22Rv1 (cell line): ENCODE results near the gene TOPORS.

Experiments used
- H3K27ac ChIP-seq: fragments of 450-650 bp; 2 replicates; pipeline ENCODE4 v1.5.1; 2017
- ZFX ChIP-seq: fragments of 450-650 bp; IDR thresholded peaks from 2 replicates; pipeline ENCODE4 v1.6.1; 2017; ENCODE audit warnings: antibody characterized with exemption, borderline replicate concordance
- TF ChIP-seq, protein P1 (sequence below): fragments of 450-650 bp; IDR thresholded peaks from 2 replicates; pipeline ENCODE4 v1.5.1; 2017; ENCODE audit warnings: mild to moderate bottlenecking

The TOPORS gene

DNA sequence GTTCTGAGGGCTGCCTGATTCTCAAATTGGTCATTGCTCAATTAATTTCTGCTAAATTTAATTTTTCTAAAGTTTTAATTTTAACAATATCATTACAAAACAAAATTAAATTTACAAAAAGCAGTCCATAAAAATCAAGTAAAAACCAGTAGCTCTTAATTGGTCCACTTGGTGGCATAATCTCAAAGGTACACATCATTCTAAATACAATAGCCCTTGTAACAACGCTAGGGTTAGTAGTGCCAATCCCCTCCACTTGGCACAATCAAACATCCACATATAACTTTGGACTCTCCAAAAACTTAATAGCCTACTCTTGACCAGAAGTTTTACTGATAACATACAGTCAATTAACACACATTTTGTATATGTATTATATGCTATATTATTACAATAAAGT is 22.5 kb upstream of the TOPORS start:
- TF ChIP-seq, protein P1, sequence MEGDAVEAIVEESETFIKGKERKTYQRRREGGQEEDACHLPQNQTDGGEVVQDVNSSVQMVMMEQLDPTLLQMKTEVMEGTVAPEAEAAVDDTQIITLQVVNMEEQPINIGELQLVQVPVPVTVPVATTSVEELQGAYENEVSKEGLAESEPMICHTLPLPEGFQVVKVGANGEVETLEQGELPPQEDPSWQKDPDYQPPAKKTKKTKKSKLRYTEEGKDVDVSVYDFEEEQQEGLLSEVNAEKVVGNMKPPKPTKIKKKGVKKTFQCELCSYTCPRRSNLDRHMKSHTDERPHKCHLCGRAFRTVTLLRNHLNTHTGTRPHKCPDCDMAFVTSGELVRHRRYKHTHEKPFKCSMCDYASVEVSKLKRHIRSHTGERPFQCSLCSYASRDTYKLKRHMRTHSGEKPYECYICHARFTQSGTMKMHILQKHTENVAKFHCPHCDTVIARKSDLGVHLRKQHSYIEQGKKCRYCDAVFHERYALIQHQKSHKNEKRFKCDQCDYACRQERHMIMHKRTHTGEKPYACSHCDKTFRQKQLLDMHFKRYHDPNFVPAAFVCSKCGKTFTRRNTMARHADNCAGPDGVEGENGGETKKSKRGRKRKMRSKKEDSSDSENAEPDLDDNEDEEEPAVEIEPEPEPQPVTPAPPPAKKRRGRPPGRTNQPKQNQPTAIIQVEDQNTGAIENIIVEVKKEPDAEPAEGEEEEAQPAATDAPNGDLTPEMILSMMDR: no peak
- TF ChIP-seq ZFX: no peak
- no peak overlapping the region for H3K27ac ChIP-seq

DNA sequence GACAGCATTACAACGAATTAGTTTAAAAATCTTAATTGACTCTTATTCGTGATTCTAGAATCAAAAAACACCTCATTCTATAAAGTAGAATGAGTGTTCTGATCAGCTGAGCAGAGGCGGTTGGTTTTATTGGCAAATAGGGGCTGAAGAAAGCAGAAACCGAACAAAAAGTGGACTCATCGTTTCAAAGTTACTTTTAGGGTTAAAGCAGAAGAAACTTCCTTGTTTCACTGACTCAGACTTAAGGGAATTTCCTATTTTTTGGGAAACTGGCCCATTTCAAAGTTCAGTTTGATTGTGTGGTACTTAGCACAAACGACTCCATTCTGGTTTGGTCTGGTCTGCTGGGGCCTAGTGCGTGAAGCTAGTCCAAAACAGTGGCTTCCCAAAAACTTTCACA is 21.4 kb upstream of the TOPORS start:
- H3K27ac ChIP-seq: peak overlapping the region; percentile 77
- no peak for TF ChIP-seq ZFX
- TF ChIP-seq, protein P1: no peak

DNA sequence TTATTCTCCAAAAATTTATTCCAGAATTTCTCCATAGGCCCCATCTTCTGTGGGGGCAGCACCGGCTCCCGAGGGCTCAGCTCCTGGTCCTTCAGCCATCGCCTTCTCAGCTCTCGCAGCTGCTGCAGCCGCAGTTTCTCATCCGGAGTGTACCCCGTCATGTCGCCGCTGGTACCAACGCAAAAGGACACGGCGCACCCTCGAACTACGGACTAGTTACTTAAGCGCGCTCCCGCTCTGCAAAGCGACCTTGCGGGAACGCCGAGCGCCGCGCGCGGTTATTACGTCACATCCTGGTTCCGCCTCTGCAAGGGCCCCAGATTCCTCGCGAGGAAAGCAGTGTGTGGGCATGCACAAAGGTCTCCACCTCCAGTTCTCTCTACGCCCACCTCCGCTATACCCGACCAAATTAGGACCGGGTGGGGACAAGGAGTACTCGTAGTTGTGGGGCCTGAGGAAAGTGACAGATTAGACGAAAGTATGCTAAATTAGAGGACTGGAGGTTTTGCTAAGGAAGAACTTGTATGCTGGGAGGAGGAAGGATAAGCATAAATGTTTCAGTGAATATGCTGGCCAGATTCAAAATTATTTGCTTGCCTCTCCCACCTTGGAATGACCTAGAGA is 20.6 kb upstream of the TOPORS start, which contains the start of gene NDUFB6:
NDUFB6 (minus strand) TSS at position 260 of the 624 bp plus-strand sequence; CDS start at position 161, 99 bp downstream.
- H3K27ac ChIP-seq: peak within 1 kb of the TSS; percentile 77
- no peak for TF ChIP-seq ZFX
- TF ChIP-seq, protein P1: no peak

DNA sequence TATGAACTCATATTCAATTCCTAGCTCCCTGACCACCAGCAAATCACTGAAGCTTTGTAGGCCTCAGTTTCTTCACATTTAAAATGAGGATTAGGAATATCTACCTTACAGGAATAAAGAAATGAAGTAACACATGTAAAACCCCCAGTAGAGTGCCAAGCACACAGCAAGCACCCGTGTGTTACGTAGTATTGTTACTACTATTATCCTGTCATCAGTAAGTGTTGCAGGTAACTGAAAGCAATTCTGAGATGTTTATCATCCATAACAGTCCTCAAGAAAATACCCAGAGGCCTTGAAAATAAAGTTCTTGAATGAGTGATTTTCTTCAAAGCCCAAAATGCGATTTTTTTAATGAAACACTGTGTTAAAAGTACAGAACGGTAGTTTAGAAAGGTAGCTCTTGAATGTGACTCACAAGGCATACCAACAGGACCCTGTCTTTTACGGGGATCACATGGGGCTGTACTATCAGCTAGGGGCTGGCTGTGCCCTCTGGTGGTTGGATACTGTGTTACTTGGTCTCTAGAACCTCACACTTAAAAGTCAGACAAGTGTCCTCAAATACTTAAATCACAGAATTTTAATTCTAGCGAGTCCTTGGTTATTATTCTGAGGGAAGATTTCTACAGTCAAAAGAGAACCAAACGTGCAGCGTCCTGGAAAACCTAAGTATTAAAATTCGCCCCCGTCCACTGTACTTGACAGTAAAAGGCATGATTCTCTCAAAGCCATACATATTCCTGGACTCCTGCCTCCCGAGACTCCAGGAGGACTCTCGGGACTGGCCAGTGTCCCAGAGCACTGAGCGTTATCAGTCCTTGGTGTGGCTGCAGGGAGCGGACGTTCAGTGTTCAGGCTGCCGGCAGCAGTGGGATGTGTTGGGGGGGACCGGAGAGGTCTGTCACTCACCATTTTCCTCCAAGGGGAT is 19.8 kb upstream of the TOPORS start:
- H3K27ac ChIP-seq: peak overlapping the region; percentile 77
- TF ChIP-seq ZFX: no peak
- TF ChIP-seq, protein P1: peak; percentile 86

DNA sequence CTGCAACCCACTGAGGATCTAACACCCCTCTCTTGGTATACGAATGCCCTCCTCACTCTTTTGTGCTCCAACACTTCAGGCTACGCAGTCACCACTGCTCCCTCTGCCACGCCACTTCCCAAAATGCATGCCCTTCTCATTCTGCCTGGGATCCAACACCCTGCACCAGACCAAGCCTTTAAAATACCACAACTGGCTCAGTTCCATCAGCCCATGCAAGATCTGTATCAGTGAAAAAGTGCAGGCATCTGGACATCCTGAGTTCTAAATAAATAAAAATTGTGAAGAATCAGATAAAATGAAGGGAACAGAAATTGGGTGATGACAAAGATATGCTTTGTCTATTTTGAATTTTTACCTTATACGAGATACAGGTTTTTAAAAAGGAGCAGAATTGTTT is 17.9 kb upstream of the TOPORS start:
- no peak overlapping the region for H3K27ac ChIP-seq
- no peak for TF ChIP-seq ZFX
- TF ChIP-seq, protein P1: no peak

DNA sequence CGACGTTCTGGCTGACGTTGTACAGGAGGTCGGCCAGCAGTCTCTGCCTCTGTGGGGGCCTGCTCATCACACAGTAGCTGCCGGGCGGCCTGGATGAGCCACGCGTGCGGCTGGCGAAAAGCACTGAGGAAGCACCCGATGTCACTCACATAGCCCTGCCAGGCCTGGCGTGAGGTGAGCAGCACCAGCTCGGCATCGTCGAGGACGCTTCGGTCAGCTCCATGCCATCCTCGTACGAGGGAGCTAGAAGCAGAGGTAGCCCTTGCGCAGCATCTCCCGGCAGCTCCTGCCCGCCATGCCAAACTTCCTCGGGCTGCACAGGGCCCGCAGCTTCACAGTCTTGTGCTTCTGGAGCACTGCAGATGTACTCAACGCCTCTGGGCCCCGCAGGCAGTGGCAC is 14.4 kb upstream of the TOPORS start:
- H3K27ac ChIP-seq: no peak overlapping the region
- no peak for TF ChIP-seq ZFX
- TF ChIP-seq, protein P1: no peak

DNA sequence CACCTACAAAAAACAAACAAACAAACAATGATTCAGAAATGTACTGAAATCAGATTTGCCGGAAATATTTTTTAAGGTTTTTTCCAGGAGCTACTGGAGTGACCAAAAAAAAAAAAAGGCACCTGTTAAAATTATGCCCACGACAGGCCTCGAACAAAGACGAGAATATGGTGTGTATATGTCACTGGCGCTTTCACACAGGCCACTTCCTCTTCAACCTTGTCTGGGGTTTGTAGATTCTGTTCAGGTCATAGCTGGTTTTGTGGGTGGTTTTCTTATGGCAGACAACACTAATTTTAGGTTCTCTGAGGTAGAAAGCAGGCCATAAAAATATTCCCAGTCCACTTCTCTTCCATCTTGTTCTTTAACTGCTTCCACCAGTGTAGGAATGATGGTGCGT is 13.6 kb upstream of the TOPORS start:
- TF ChIP-seq, protein P1: no peak
- TF ChIP-seq ZFX: no peak
- no peak overlapping the region for H3K27ac ChIP-seq
